H1 (cell line): ENCODE data around the gene CDK4. TPM values are rescaled to one million over a fixed set of nuclear protein-coding genes. Genes with fewer than 3 reads are reported as not detected.
A peak's percentile ranks its signal among the peaks of the same experiment; 100 is the strongest.

Experiments used
- CTCF ChIA-PET: fragments of 300-600 bp; sonication (Branson Sonifier 250); formaldehyde crosslinking; loops from one replicate; lab custom pipeline; 2021; ENCODE audit not compliant: partially characterized antibody; lab: Charles Lee
- POLR2A ChIA-PET: fragments of 300-600 bp; sonication (Branson Sonifier 250); formaldehyde crosslinking; loops from one replicate; lab custom pipeline; 2021; ENCODE audit warnings: inconsistent platforms; ENCODE audit not compliant: partially characterized antibody; lab: Charles Lee
- DNase-seq, 2 experiments: peaks; one replicate each; pipeline versions ENCODE4 v3.0.0 to v3.0.0-alpha.2; 2010 to 2022; ENCODE audit warnings: low spot score in 2 of 2, low read depth in 1 of 2, mixed read lengths in 1 of 2
- FAIRE-seq: peaks from 2 replicates; lab custom pipeline; 2011; peaks lifted over from hg19 to GRCh38; lab: Jason Lieb, UNC
- H2AFZ ChIP-seq: 2 replicates; pipeline ENCODE4 v1.8.1; 2012; ENCODE audit warnings: low read length, inconsistent platforms
- H2AK5ac ChIP-seq: 2 replicates; pipeline ENCODE4 v1.6.1; 2013; ENCODE audit warnings: low read depth, low read length
- H2BK120ac ChIP-seq: replicated peaks from 2 replicates; pipeline ENCODE3; 2013; ENCODE audit warnings: low read depth, low read length, inconsistent platforms
- H2BK12ac ChIP-seq: 2 replicates; pipeline ENCODE4 v1.6.1; 2013; ENCODE audit warnings: low read depth, low read length
- H2BK15ac ChIP-seq: 2 replicates; pipeline ENCODE4 v1.6.1; 2013; ENCODE audit warnings: low read length
- H2BK20ac ChIP-seq: 2 replicates; pipeline ENCODE4 v1.6.1; 2013; ENCODE audit warnings: low read length
- H2BK5ac ChIP-seq: 2 replicates; pipeline ENCODE4 v1.6.1; 2013; ENCODE audit warnings: low read depth, low read length
- H3K14ac ChIP-seq: 2 replicates; pipeline ENCODE4 v1.6.1; 2013; ENCODE audit warnings: inconsistent platforms; ENCODE audit not compliant: insufficient read length
- H3K18ac ChIP-seq: 2 replicates; pipeline ENCODE4 v1.6.1; 2013; ENCODE audit warnings: low read length; ENCODE audit errors: extremely low read depth
- H3K23ac ChIP-seq: 2 replicates; pipeline ENCODE4 v1.6.1; 2013; ENCODE audit warnings: inconsistent platforms; ENCODE audit not compliant: insufficient read length
- H3K23me2 ChIP-seq: 2 replicates; pipeline ENCODE4 v1.6.1; 2013; ENCODE audit warnings: low read depth, low read length
- H3K27ac ChIP-seq: 2 replicates; pipeline ENCODE4 v1.6.1; 2011; ENCODE audit warnings: low read depth, low read length, inconsistent platforms
- H3K27me3 ChIP-seq, 4 experiments: replicated peaks in 1 of 4; 1 replicate in 1 of 4; 2 replicates in 3 of 4; pipeline versions ENCODE4 v1.6.1 to v1.8.1; 2011 to 2013; ENCODE audit warnings: low read length in 3 of 4, mild to moderate bottlenecking in 3 of 4, inconsistent platforms in 2 of 4, mixed read lengths in 2 of 4, moderate library complexity in 1 of 4; ENCODE audit not compliant: control insufficient read depth in 3 of 4, insufficient read depth in 3 of 4; ENCODE audit errors: extremely low read depth in 1 of 4
- H3K36me3 ChIP-seq, 4 experiments: 2 replicates each; pipeline versions ENCODE4 v1.6.1 to v1.8.1; 2011 to 2013; ENCODE audit warnings: mild to moderate bottlenecking in 4 of 4, low read length in 3 of 4, moderate library complexity in 2 of 4, control low read depth in 1 of 4, inconsistent platforms in 1 of 4; ENCODE audit not compliant: insufficient read depth in 4 of 4, control insufficient read depth in 2 of 4
- H3K4ac ChIP-seq: replicated peaks from 2 replicates; pipeline ENCODE3; 2013; ENCODE audit warnings: low read length, low read depth, mixed read lengths, inconsistent platforms; ENCODE audit not compliant: insufficient read length
- H3K4me1 ChIP-seq, 4 experiments: replicated peaks in 1 of 4; 1 replicate in 1 of 4; 2 replicates in 3 of 4; pipeline versions ENCODE4 v1.6.1 to v1.8.1; 2011 to 2013; ENCODE audit warnings: low read length in 3 of 4, inconsistent platforms in 2 of 4, mixed read lengths in 1 of 4; ENCODE audit not compliant: insufficient read depth in 4 of 4, control insufficient read depth in 3 of 4
- H3K4me2 ChIP-seq, 2 experiments: 2 replicates each; pipeline versions ENCODE4 v1.6.1 to v1.8.1; 2011 to 2013; ENCODE audit warnings: low read depth in 2 of 2, low read length in 2 of 2, control low read depth in 1 of 2, inconsistent platforms in 1 of 2, mild to moderate bottlenecking in 1 of 2; ENCODE audit not compliant: insufficient read depth in 1 of 2
- H3K4me3 ChIP-seq, 4 experiments: fragments of 200-600, 300-600 bp in 1 of 4; sonication (generic), shearing (Covaris generic), sonication (Bioruptor Twin) in 1 of 4; 2 replicates each; pipeline versions ENCODE4 v1.5.1 to v1.8.1; 2011 to 2016; ENCODE audit warnings: low read length in 4 of 4, low read depth in 3 of 4, control low read depth in 2 of 4, inconsistent platforms in 2 of 4, mild to moderate bottlenecking in 2 of 4, mixed read lengths in 1 of 4, moderate library complexity in 1 of 4; ENCODE audit not compliant: insufficient read depth in 2 of 4; ENCODE audit errors: extremely low read depth in 1 of 4
- H3K56ac ChIP-seq: replicated peaks from 2 replicates; pipeline ENCODE3; 2013; ENCODE audit warnings: low read depth, mild to moderate bottlenecking, mixed read lengths, low read length, inconsistent platforms; ENCODE audit not compliant: insufficient read length
- H3K79me1 ChIP-seq: 2 replicates; pipeline ENCODE4 v1.6.1; 2013; ENCODE audit warnings: low read depth, low read length, control low read depth
- H3K79me2 ChIP-seq, 2 experiments: 2 replicates each; pipeline versions ENCODE4 v1.6.1 to v1.8.1; 2012 to 2013; ENCODE audit warnings: low read length in 2 of 2, mild to moderate bottlenecking in 2 of 2, inconsistent platforms in 1 of 2; ENCODE audit not compliant: insufficient read depth in 2 of 2, control insufficient read depth in 1 of 2
- H3K9ac ChIP-seq, 4 experiments: replicated peaks in 1 of 4; 1 replicate in 1 of 4; 2 replicates in 3 of 4; pipeline versions ENCODE4 v1.6.1 to v1.8.1; 2011 to 2013; ENCODE audit warnings: low read depth in 3 of 4, low read length in 3 of 4, control low read depth in 2 of 4, mild to moderate bottlenecking in 2 of 4, moderate library complexity in 2 of 4, inconsistent platforms in 1 of 4; ENCODE audit errors: extremely low read depth in 1 of 4
- H3K9me3 ChIP-seq, 2 experiments: 2 replicates each; pipeline versions ENCODE4 v1.6.1 to v1.8.1; 2012 to 2013; ENCODE audit warnings: mild to moderate bottlenecking in 2 of 2, moderate library complexity in 2 of 2, control low read depth in 1 of 2, inconsistent platforms in 1 of 2, low read depth in 1 of 2, low read length in 1 of 2, mixed read lengths in 1 of 2; ENCODE audit not compliant: insufficient read depth in 2 of 2
- H4K20me1 ChIP-seq, 2 experiments: replicated peaks in 1 of 2; 2 replicates each; pipeline versions ENCODE3 to v1.8.1; 2011 to 2013; ENCODE audit warnings: inconsistent platforms in 2 of 2, low read length in 2 of 2, mild to moderate bottlenecking in 1 of 2; ENCODE audit not compliant: insufficient read depth in 2 of 2, control insufficient read depth in 1 of 2
- H4K5ac ChIP-seq: 2 replicates; pipeline ENCODE4 v1.6.1; 2013; ENCODE audit warnings: low read length, low read depth, mixed read lengths, inconsistent platforms; ENCODE audit not compliant: insufficient read length
- H4K8ac ChIP-seq: 2 replicates; pipeline ENCODE4 v1.8.0; 2013; ENCODE audit warnings: mild to moderate bottlenecking, moderate library complexity, low read length, inconsistent platforms; ENCODE audit not compliant: insufficient read depth; ENCODE audit errors: extremely low read depth
- H4K91ac ChIP-seq: replicated peaks from 2 replicates; pipeline ENCODE3; 2013; ENCODE audit warnings: low read length, mixed read lengths, inconsistent platforms; ENCODE audit not compliant: insufficient read length
- BCL11A ChIP-seq, 2 experiments: IDR thresholded peaks; one replicate each; pipeline ENCODE4 v1.6.1; 2011; ENCODE audit warnings: low read depth in 2 of 2, low read length in 2 of 2, mild to moderate bottlenecking in 2 of 2
- GABPA ChIP-seq: IDR thresholded peaks from 2 replicates; pipeline ENCODE4 v1.6.1; 2011; ENCODE audit warnings: mild to moderate bottlenecking, low read length, moderate library complexity, borderline replicate concordance; ENCODE audit not compliant: insufficient read depth
- HDAC2 ChIP-seq, 2 experiments: fragments of 300-600 bp in 1 of 2; sonication (generic) in 1 of 2; IDR thresholded peaks; 2 replicates each; pipeline ENCODE4 v1.6.1; 2011 to 2012; ENCODE audit warnings: low read depth in 2 of 2, low read length in 2 of 2, mild to moderate bottlenecking in 2 of 2, moderate library complexity in 2 of 2, borderline replicate concordance in 1 of 2, inconsistent platforms in 1 of 2
- HDAC6 ChIP-seq: IDR thresholded peaks from one replicate; pipeline ENCODE4 v1.7.1; 2012; ENCODE audit warnings: low read depth, mild to moderate bottlenecking, inconsistent platforms, low read length, moderate library complexity
- POU5F1 ChIP-seq: IDR thresholded peaks from 2 replicates; pipeline ENCODE4 v1.6.1; 2011; ENCODE audit warnings: low read depth, mild to moderate bottlenecking, low read length, moderate library complexity
- SRF ChIP-seq: IDR thresholded peaks from 2 replicates; pipeline ENCODE4 v1.6.1; 2011; ENCODE audit warnings: mild to moderate bottlenecking, low read depth, low read length, moderate library complexity
- TAF7 ChIP-seq: optimal IDR thresholded peaks from 2 replicates; pipeline ENCODE3; 2011; ENCODE audit warnings: low read depth, mild to moderate bottlenecking, inconsistent platforms, low read length, moderate library complexity, borderline replicate concordance
- WGBS, 2 experiments: shearing (Covaris generic) in 1 of 2; methylation state at CpG; one replicate each; pipeline versions ENCODE4 v1.1.6 to v1.1.7; 2013 to 2015; ENCODE audit warnings: low lambda C conversion rate in 2 of 2, mixed read lengths in 2 of 2, inconsistent platforms in 1 of 2, low coverage in 1 of 2, missing lambda C conversion rate in 1 of 2; ENCODE audit not compliant: insufficient replicate concordance in 2 of 2, insufficient coverage in 1 of 2, insufficient read length in 1 of 2; ENCODE audit errors: extremely low coverage in 1 of 2, missing lambda C conversion rate in 1 of 2; 5-methylcytosine and 5-hydroxymethylcytosine counted together
- polyA plus RNA-seq, 7 experiments: library from polyadenylated mRNA; depleted of rRNA in 3 of 7; stranded (reverse) in 5 of 7; unstranded in 2 of 7; fragments of >200 nt in 5 of 7; fragments of 200-250 nt in 2 of 7; gene quantifications; 1 replicate in 5 of 7; 2 replicates in 1 of 7; 4 replicates in 1 of 7; pipeline versions ENCODE4 v1.2.1 to v1.2.3, GENCODE V29; 2011 to 2013; ENCODE audit warnings: missing spikeins in 2 of 7, mixed read lengths in 2 of 7
- total RNA-seq: library from RNA; stranded (reverse); fragmentation: NEBNext Ultra II Directional; extraction: Animal tissue kit (Norgen Biotek cat#: 25700); gene quantifications from 2 replicates; pipeline ENCODE4 v1.2.1, GENCODE V29; 2021
- TF ChIP-seq, protein P1 (sequence below): IDR thresholded peaks from 2 replicates; pipeline ENCODE4 v1.6.1; 2012; ENCODE audit warnings: low read length, inconsistent platforms

Gene CDK4
- total and polyA plus RNA-seq, 2 of the 8 experiments (the other 6 are each of a cell fraction or from before 2014, with no cell fraction given): 174 to 368 TPM

- no peak overlapping the region for H2AFZ ChIP-seq
- H3K9ac ChIP-seq: no peak overlapping the region
- H3K27ac ChIP-seq: no peak overlapping the region
- H4K8ac ChIP-seq: no peak overlapping the region
- no peak for FAIRE-seq
- H3K4me1 ChIP-seq: no peaks in the 10 kb centered on the region
- H2BK20ac ChIP-seq: no peak overlapping the region
- H3K4me2 ChIP-seq: no peak overlapping the region
- no peak overlapping the region for H2BK120ac ChIP-seq
- H2AK5ac ChIP-seq: no peak overlapping the region
- no peaks in the 10 kb centered on the region for H3K9me3 ChIP-seq
- no peak overlapping the region for H2BK12ac ChIP-seq
- no peak overlapping the region for H3K23ac ChIP-seq
- no peak overlapping the region for H3K18ac ChIP-seq
- no peak overlapping the region for H4K91ac ChIP-seq
- 88% methylated on average over 15 of the region's 15 CpGs; no CpG with 5 or more reads in 1 of the 2 experiments for WGBS, 2 experiments
- no peak overlapping the region for H2BK5ac ChIP-seq
- H3K23me2 ChIP-seq: no peaks in the 10 kb centered on the region
- ChIA-PET CTCF (interaction anchor here (1.2 to 11.7 kb wide), 7 partner anchors 12 to 134 kb away, joined by 3 to 149 read pairs (median 4); partner anchors contain the start of genes AGAP2, B4GALNT1 and OS9), POLR2A (interaction anchor here (0.6 to 1.4 kb wide), 4 partner anchors 8 to 74 kb away, joined by 3 read pairs; no protein-coding TSS in a partner anchor)
- no peak overlapping the region for H3K4me3 ChIP-seq
- no peak overlapping the region for H3K4ac ChIP-seq
- H3K79me2 ChIP-seq: no peaks in the 10 kb centered on the region
- H3K36me3 ChIP-seq: peaks cover 0 to 22% (median 5%) of the 10 kb centered on the region in 4 experiments; a peak in 4 of 8 replicates
- TF ChIP-seq HDAC2 (IDR thresholded peaks at IDR 0.05; ENCODE audit: borderline replicate concordance in 1 of 2, low read depth in 2 of 2, low read length in 2 of 2) (no peak), POU5F1 (no peak), SRF (no peak), HDAC6 (no peak), TAF7 (no peak), BCL11A (IDR thresholded peaks at IDR 0.05; ENCODE audit: low read depth in 2 of 2, low read length in 2 of 2) (no peak), GABPA (no peak)
- TF ChIP-seq, protein P1, sequence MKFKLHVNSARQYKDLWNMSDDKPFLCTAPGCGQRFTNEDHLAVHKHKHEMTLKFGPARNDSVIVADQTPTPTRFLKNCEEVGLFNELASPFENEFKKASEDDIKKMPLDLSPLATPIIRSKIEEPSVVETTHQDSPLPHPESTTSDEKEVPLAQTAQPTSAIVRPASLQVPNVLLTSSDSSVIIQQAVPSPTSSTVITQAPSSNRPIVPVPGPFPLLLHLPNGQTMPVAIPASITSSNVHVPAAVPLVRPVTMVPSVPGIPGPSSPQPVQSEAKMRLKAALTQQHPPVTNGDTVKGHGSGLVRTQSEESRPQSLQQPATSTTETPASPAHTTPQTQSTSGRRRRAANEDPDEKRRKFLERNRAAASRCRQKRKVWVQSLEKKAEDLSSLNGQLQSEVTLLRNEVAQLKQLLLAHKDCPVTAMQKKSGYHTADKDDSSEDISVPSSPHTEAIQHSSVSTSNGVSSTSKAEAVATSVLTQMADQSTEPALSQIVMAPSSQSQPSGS: no peak
- no peak overlapping the region for H3K56ac ChIP-seq
- H3K79me1 ChIP-seq: no peaks in the 10 kb centered on the region
- no peak overlapping the region for H2BK15ac ChIP-seq
- H4K5ac ChIP-seq: no peak overlapping the region
- peaks cover 0 to 3% of the 10 kb centered on the region in 2 experiments for H4K20me1 ChIP-seq
- peak in 1 of 2 experiments; percentile 4 for DNase-seq
- no peak overlapping the region for H3K14ac ChIP-seq
- peaks cover 0 to 4% (median 1%) of the 10 kb centered on the region in 4 experiments; a peak in 3 of 7 replicates for H3K27me3 ChIP-seq
Observed at GRCh38 chr12:57718641-57719528, 33.2 kb downstream of the CDK4 start.
